IMR-90 (cell line): ENCODE data around the gene FBLN7. TPM values are rescaled to one million over a fixed set of nuclear protein-coding genes. Genes with fewer than 3 reads are reported as not detected.

Experiments
- ATAC-seq: fragments of 200-7000 bp; cut with Tn5 transposase; 2 replicates; pipeline ENCODE4 v1.9.1; 2020; ENCODE audit warnings: low read depth, mild to moderate bottlenecking, moderate library complexity
- BruUV-seq: library from RNA; stranded (reverse); fragments of 400-500 nt; replicated peaks from 2 replicates; lab custom pipeline; 2021; lab: Mats Ljungman, UMichigan
- CTCF ChIA-PET: fragments of 300-600 bp; formaldehyde crosslinking; extraction: SDS; loops from one replicate; lab custom pipeline; 2021; ENCODE audit warnings: antibody characterized with exemption; lab: Yijun Ruan, JAX
- POLR2A ChIA-PET: fragments of 300-600 bp; sonication (Branson Sonifier 250); formaldehyde crosslinking; loops from one replicate; lab custom pipeline; 2022; ENCODE audit warnings: antibody characterized with exemption; ENCODE audit not compliant: unreplicated experiment; lab: Charles Lee
- DNase-seq: peaks from one replicate; pipeline ENCODE4 v3.0.0; 2013
- H2AFZ ChIP-seq: replicated peaks from 2 replicates; pipeline ENCODE3; 2013; ENCODE audit warnings: low read length, mild to moderate bottlenecking; ENCODE audit not compliant: poor library complexity
- H2AK5ac ChIP-seq: 2 replicates; pipeline ENCODE4 v1.6.1; 2013; ENCODE audit warnings: low read depth, low read length, inconsistent platforms
- H2AK9ac ChIP-seq: replicated peaks from 2 replicates; pipeline ENCODE3; 2013; ENCODE audit warnings: mild to moderate bottlenecking, low read depth, low read length, moderate library complexity; ENCODE audit not compliant: poor library complexity
- H2BK120ac ChIP-seq: 2 replicates; pipeline ENCODE4 v1.6.1; 2013; ENCODE audit warnings: low read depth, low read length, inconsistent platforms
- H2BK15ac ChIP-seq: 3 replicates; pipeline ENCODE4 v1.6.1; 2013; ENCODE audit warnings: low read depth, low read length, inconsistent platforms
- H2BK20ac ChIP-seq: 2 replicates; pipeline ENCODE4 v1.6.1; 2013; ENCODE audit warnings: low read depth, mild to moderate bottlenecking, inconsistent platforms, low read length, moderate library complexity
- H2BK5ac ChIP-seq: 2 replicates; pipeline ENCODE4 v1.6.1; 2013; ENCODE audit warnings: mild to moderate bottlenecking, low read depth, low read length, inconsistent platforms; ENCODE audit not compliant: poor library complexity, severe bottlenecking
- H3K14ac ChIP-seq: replicated peaks from 2 replicates; pipeline ENCODE4 v1.6.1; 2013; ENCODE audit warnings: low read depth, low read length, inconsistent platforms
- H3K18ac ChIP-seq: 2 replicates; pipeline ENCODE4 v1.6.1; 2013; ENCODE audit warnings: low read depth, low read length, control low read depth
- H3K23ac ChIP-seq: 2 replicates; pipeline ENCODE4 v1.6.1; 2013; ENCODE audit warnings: low read depth, low read length, inconsistent platforms
- H3K27ac ChIP-seq: 2 replicates; pipeline ENCODE4 v1.5.1; 2013; ENCODE audit warnings: mild to moderate bottlenecking, control low read depth, low read length; ENCODE audit not compliant: insufficient read depth
- H3K27me3 ChIP-seq: 2 replicates; pipeline ENCODE4 v1.6.1; 2013; ENCODE audit warnings: low read length; ENCODE audit not compliant: control insufficient read depth, insufficient read depth
- H3K36me3 ChIP-seq: 2 replicates; pipeline ENCODE4 v1.6.1; 2013; ENCODE audit warnings: low read length, mixed read lengths; ENCODE audit not compliant: control insufficient read depth, insufficient read depth
- H3K4ac ChIP-seq: 2 replicates; pipeline ENCODE4 v1.6.1; 2013; ENCODE audit warnings: low read depth, low read length, inconsistent platforms
- H3K4me1 ChIP-seq: 2 replicates; pipeline ENCODE4 v1.6.1; 2013; ENCODE audit warnings: low read length, mixed read lengths; ENCODE audit not compliant: control insufficient read depth, insufficient read depth
- H3K4me2 ChIP-seq: 2 replicates; pipeline ENCODE4 v1.6.1; 2013; ENCODE audit warnings: low read depth, mild to moderate bottlenecking, control low read depth, low read length, moderate library complexity
- H3K4me3 ChIP-seq: 2 replicates; pipeline ENCODE4 v1.5.1; 2013; ENCODE audit warnings: low read depth, mild to moderate bottlenecking, control low read depth, low read length, moderate library complexity; ENCODE audit not compliant: insufficient read depth
- H3K56ac ChIP-seq: 2 replicates; pipeline ENCODE4 v1.6.1; 2013; ENCODE audit warnings: low read length, inconsistent platforms; ENCODE audit not compliant: insufficient read depth; ENCODE audit errors: extremely low read depth
- H3K79me1 ChIP-seq, 2 experiments: 2 replicates each; pipeline ENCODE4 v1.6.1; 2013; ENCODE audit warnings: low read length in 2 of 2, inconsistent platforms in 1 of 2, low read depth in 1 of 2
- H3K9ac ChIP-seq: 2 replicates; pipeline ENCODE4 v1.6.1; 2013; ENCODE audit warnings: low read depth, low read length, control low read depth
- H3K9me1 ChIP-seq: 2 replicates; pipeline ENCODE4 v1.6.1; 2013; ENCODE audit warnings: low read length, inconsistent platforms; ENCODE audit not compliant: insufficient read depth
- H3K9me3 ChIP-seq: 2 replicates; pipeline ENCODE4 v1.6.1; 2013; ENCODE audit warnings: low read length; ENCODE audit not compliant: control insufficient read depth, insufficient read depth
- H4K20me1 ChIP-seq: 2 replicates; pipeline ENCODE4 v1.6.1; 2013; ENCODE audit warnings: low read length, inconsistent platforms; ENCODE audit not compliant: insufficient read depth
- H4K5ac ChIP-seq: 2 replicates; pipeline ENCODE4 v1.6.1; 2013; ENCODE audit warnings: mild to moderate bottlenecking, low read depth, low read length, control low read depth
- H4K8ac ChIP-seq, 2 experiments: 2 replicates each; pipeline ENCODE4 v1.6.1; 2013; ENCODE audit warnings: low read depth in 2 of 2, low read length in 2 of 2, control low read depth in 1 of 2, inconsistent platforms in 1 of 2
- H4K91ac ChIP-seq: 2 replicates; pipeline ENCODE4 v1.6.1; 2013; ENCODE audit warnings: low read depth, low read length, inconsistent platforms; ENCODE audit not compliant: insufficient read depth
- NFE2L2 ChIP-seq: fragments of 150-350 bp; IDR thresholded peaks from 2 replicates; pipeline ENCODE4 v1.6.1; 2016; ENCODE audit warnings: low read depth, mild to moderate bottlenecking, low read length
- WGBS, 2 experiments: methylation state at CpG; one replicate each; pipeline versions ENCODE4 v1.1.5 to v1.1.7; 2013; ENCODE audit warnings: missing lambda C conversion rate in 2 of 2; ENCODE audit not compliant: insufficient read length in 1 of 2; ENCODE audit errors: extremely low coverage in 2 of 2; 5-methylcytosine and 5-hydroxymethylcytosine counted together
- dilution Hi-C: fragments of 300-500 bp; cut with HindIII; formaldehyde crosslinking; loops from one replicate; pipeline ENCODE4 v1.14.3; 2018; ENCODE audit warnings: low sequenced_read_pairs; ENCODE audit not compliant: unreplicated experiment
- in situ Hi-C: fragments of 300-500 bp; cut with MboI; formaldehyde crosslinking; loops from 3 replicates; pipeline ENCODE4 v1.14.3; 2019; ENCODE audit warnings: low sequenced_read_pairs, inconsistent platforms, mixed read lengths
- intact Hi-C: fragments of 100-400 bp; cut with micrococcal nuclease; formaldehyde crosslinking; loops from 2 replicates; pipeline ENCODE4 v1.10.0; 2022
- polyA plus RNA-seq, 3 experiments: library from polyadenylated mRNA; depleted of rRNA; stranded (reverse); fragments of >200 nt; gene quantifications; 2 replicates each; pipeline ENCODE4 v1.2.3, GENCODE V29; 2012; ENCODE audit warnings: low replicate concordance in 1 of 3
- total RNA-seq: library from RNA; depleted of rRNA; stranded (reverse); fragments of >200 nt; gene quantifications from 2 replicates; pipeline ENCODE4 v1.2.3, GENCODE V29; 2012

The FBLN7 gene
- total and polyA plus RNA-seq, 2 of the 4 experiments (the other 2 are of a cell fraction): 0.18 to 1.2 TPM

DNA sequence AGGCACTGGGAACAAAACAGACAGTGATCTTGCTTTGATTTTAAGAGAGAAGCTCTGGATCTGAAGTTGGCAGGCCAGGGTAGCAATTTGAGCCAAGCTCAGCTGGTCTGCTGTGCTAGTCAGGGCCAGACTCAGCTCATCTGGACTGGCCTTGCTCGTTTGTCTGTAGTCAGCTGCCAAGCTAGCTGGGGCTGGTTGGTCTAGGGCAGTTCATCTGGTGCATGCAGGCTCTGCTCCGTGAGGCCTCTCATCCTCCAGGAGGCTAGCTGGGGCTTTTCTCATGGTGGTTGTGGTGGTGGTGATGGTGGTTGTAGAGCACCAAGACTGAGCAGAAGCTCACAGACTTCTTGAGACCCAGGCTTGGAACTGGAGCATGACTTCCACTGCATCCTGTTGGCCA is 10.3 kb downstream of the FBLN7 start:
- intact Hi-C loops: no loop called here
- Histone ChIP-seq H3K79me1 (0 out of 4 replicates have a peak, but pooled peaks cover 0 to 11% of the 10 kb centered on the region in 2 experiments), H3K18ac (no peak overlapping the region), H3K4me3 (no peak overlapping the region), H3K9me1 (peaks cover 5% of the 10 kb centered on the region), H3K4me1 (peaks cover 10% of the 10 kb centered on the region), H3K36me3 (no peaks in the 10 kb centered on the region), H2BK20ac (no peak overlapping the region), H3K9me3 (no peaks in the 10 kb centered on the region), H3K4me2 (no peak overlapping the region), H2AK9ac (no peak overlapping the region), H3K14ac (no peak overlapping the region), H4K8ac (no peak overlapping the region), H2BK5ac (no peak overlapping the region), H3K4ac (0 out of 2 replicates have a peak overlapping the region, but pooled peaks have one; percentile 29), H4K20me1 (no peaks in the 10 kb centered on the region), H3K27ac (no peak overlapping the region), H2BK120ac (no peak overlapping the region), H2AFZ (no peak overlapping the region), H2AK5ac (no peak overlapping the region), H3K9ac (no peak overlapping the region), H4K91ac (no peak overlapping the region), H4K5ac (no peak overlapping the region), H3K56ac (no peak overlapping the region), H3K27me3 (no peaks in the 10 kb centered on the region), H3K23ac (no peak overlapping the region), H2BK15ac (no peak overlapping the region)
- ATAC-seq (no peak), DNase-seq (no peak)
- no TSS peak for BruUV-seq
- 40% methylated on average over 1 of the region's 2 CpGs; no CpG with 5 or more reads in 1 of the 2 experiments for WGBS, 2 experiments
- no peak for TF ChIP-seq NFE2L2
- dilution Hi-C loops: no loop called here
- in situ Hi-C loops: no loop called here
- POLR2A ChIA-PET: no interaction called here
- CTCF ChIA-PET: no interaction called here
